Mucosa of stomach (tissue), 1 donor: ENCODE results near the gene P2RX4.
"Not testable (repeated sequence)": the region's sequence is repeated elsewhere in the genome, so short reads cannot be mapped to it uniquely, and the experiment has no call there.

Source experiments
- H3K27me3 ChIP-seq: one replicate; pipeline ENCODE4 v1.7.0; 2013; ENCODE audit warnings: mild to moderate bottlenecking, low read length; ENCODE audit not compliant: control insufficient read depth, insufficient read depth
- H3K36me3 ChIP-seq: one replicate; pipeline ENCODE4 v1.7.0; 2013; ENCODE audit warnings: low read length; ENCODE audit not compliant: control insufficient read depth, insufficient read depth
- H3K4me1 ChIP-seq: one replicate; pipeline ENCODE4 v1.7.0; 2013; ENCODE audit warnings: mild to moderate bottlenecking, low read length; ENCODE audit not compliant: control insufficient read depth, insufficient read depth
- H3K4me3 ChIP-seq: one replicate; pipeline ENCODE4 v1.7.0; 2013; ENCODE audit warnings: low read length
- H3K9ac ChIP-seq: one replicate; pipeline ENCODE4 v1.7.0; 2013; ENCODE audit warnings: mild to moderate bottlenecking, low read length, moderate library complexity
- H3K9me3 ChIP-seq: one replicate; pipeline ENCODE4 v1.7.0; 2013; ENCODE audit warnings: mild to moderate bottlenecking, low read length, moderate library complexity; ENCODE audit not compliant: control insufficient read depth
- donor health status: Pancreatic carcinoma.

Gene P2RX4

DNA sequence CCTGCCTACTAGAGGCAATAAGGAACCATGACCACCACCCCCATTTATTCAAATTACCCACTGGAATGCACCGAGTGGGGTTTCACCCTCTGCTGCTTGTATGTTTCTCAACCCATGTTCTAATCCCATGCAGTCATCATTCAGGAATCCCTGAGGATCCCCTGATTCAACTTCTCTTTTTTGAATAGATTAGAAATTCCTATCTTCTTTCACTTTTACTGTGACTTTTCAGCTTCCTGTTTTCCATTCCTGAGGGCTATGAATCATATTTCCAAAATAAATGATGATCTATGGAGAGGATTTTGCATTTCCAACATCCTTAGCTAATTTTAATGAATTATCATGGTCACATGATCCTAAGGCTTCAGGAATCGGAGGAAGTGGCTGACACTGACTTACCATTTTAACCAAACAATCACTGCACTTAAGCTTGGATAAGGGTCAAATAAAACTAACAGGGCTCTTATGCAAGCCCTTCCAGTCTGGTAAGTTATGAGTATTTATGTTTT lies 19.4 kb upstream of the P2RX4 start:
- no peaks in the 10 kb centered on the region for H3K27me3 ChIP-seq
- peaks cover 3% of the 10 kb centered on the region for H3K4me1 ChIP-seq
- no peaks in the 10 kb centered on the region for H3K36me3 ChIP-seq
- no peaks in the 10 kb centered on the region for H3K9me3 ChIP-seq
- no peak overlapping the region for H3K9ac ChIP-seq
- H3K4me3 ChIP-seq, result no peak overlapping the region

DNA sequence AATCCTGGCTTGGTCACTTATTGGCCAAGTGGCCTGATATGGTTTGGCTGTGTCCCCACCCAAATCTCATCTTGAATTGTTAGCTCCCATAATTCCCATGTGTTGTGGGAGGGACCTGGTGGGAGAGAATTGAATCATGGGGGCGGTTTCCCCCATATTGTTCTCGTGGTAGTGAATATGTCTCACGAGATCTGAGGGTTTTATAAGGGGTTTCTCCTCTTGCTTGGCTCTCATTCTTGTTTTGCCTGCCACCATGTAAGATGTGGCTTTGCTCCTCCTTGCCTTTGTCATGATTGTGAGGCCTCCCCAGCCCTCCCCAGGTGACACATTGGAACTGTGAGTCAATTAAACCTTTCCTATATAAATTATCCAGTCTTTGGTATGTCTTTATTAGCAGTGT lies 18.8 kb upstream of the P2RX4 start:
- Histone ChIP-seq H3K36me3 (no peaks in the 10 kb centered on the region), H3K27me3 (no peaks in the 10 kb centered on the region), H3K9ac (no peak overlapping the region), H3K4me3 (no peak overlapping the region), H3K4me1 (peaks cover 3% of the 10 kb centered on the region), H3K9me3 (no peaks in the 10 kb centered on the region)

DNA sequence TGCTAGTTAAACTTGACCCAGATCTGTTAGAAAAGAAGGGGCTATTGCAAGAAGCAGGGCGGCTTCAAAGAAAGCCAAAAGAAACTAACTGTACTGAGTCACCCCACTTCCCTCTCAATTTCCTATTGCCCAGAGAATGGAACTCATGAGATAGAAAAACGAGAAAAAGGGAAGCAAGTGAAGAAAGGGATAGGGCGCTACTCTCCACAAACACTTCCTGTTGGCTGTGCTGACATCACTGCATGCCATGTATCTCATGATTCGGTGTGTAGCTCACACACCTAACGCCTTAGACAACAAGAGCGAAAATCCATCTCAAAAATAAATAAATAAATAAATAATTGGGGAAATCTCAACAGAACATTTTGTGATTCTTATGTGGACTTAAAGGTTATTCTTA lies 13.0 kb upstream of the P2RX4 start:
- no peaks in the 10 kb centered on the region for H3K36me3 ChIP-seq
- H3K4me1 ChIP-seq, result no peaks in the 10 kb centered on the region
- no peaks in the 10 kb centered on the region for H3K9me3 ChIP-seq

DNA sequence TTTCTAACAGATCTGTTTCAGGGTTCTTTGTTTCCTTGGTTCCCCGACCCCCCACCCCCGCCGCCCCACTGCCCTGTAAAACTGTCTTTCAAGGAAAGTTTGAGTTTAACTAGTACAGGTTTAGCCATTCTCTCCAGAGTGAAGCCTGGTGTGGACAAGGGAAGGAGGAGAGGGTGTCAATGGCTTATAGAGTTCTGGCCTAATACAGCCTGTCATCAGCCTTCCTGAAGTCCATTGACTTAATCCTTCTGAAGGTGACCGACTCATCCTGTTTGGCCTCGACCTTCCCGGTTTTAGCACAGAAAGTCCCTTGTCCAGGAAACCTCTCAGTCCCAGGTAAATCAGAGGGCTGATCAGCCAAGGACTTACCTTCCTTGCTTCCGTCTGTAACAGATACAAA lies 11.0 kb upstream of the P2RX4 start:
- Histone ChIP-seq H3K9ac (no peak overlapping the region), H3K4me3 (no peak overlapping the region), H3K27me3 (no peaks in the 10 kb centered on the region), H3K36me3 (no peaks in the 10 kb centered on the region), H3K4me1 (no peaks in the 10 kb centered on the region), H3K9me3 (no peaks in the 10 kb centered on the region)

More for the DNA sequence above, 13.0 kb upstream of the P2RX4 start:
- Histone ChIP-seq H3K27me3 (no peaks in the 10 kb centered on the region), H3K4me3 (no peak overlapping the region), H3K9ac (no peak overlapping the region)

DNA sequence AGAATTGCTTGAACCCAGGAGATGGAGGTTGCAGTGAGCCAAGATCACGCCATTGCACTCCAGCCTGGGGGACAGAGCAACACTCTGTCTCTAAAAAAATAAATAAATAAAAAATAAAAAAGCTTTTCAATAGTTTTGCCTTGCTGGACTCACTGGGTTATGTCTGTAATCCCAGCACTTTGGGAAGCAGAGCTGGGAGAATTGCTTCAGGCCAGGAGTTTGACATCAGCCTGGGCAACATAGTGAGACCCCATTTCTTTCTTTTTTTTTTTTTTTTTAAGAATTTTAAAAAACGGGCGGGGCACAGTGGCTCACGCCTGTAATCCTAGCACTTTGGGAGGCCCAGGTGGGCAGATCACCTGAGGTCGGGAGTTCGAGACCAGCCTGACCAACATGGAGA lies 8.8 kb upstream of the P2RX4 start:
- H3K27me3 ChIP-seq, H3K36me3 ChIP-seq, H3K4me3 ChIP-seq, H3K9me3 ChIP-seq, H3K9ac ChIP-seq, H3K4me1 ChIP-seq: not testable (repeated sequence)

DNA sequence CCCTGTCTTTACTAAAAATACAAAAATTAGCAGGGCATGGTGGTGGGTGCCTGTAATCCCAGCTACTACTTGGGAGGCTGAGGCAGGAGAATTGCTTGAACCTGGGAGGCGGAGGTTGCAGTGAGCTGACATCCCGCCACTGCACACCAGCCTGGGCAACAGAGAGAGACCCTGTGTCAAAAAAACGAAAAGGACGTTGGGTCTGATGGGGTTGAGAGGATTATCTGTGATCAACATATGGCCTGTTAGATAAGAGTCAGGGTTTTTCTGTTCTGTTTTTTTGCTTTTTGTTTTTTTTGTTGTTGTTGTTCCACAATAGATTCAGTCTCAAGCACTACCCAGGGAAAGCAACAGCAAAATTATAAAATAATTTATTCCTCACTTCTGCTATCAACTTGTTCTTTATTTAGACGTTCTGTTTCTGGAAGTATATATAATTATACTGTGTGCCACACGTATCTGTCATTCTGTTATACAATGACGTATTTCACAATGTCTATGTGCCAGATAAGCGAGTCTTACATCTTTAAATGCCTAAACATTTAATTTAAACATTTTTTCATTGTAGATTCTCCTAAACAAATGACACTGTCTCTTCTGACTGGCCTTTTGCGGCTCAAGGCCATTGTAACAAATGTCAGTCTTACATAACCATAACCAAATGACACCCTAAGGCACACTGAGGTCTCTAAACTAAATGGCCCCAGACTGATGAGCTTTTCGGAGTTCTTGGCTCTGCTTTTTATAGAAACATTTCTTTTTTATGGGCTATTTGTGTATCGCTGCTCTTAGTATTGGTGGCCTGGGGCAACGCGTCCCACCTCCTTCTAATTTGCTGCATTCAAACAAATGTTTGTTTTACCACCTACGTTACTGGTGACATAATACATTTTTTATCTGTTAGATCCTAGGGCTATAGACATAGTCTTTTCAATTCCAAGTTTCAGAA lies 7.2 kb upstream of the P2RX4 start:
- Histone ChIP-seq H3K4me3 (no peak overlapping the region), H3K9me3 (no peaks in the 10 kb centered on the region), H3K9ac (no peak overlapping the region), H3K27me3 (no peaks in the 10 kb centered on the region), H3K4me1 (no peaks in the 10 kb centered on the region), H3K36me3 (no peaks in the 10 kb centered on the region)

DNA sequence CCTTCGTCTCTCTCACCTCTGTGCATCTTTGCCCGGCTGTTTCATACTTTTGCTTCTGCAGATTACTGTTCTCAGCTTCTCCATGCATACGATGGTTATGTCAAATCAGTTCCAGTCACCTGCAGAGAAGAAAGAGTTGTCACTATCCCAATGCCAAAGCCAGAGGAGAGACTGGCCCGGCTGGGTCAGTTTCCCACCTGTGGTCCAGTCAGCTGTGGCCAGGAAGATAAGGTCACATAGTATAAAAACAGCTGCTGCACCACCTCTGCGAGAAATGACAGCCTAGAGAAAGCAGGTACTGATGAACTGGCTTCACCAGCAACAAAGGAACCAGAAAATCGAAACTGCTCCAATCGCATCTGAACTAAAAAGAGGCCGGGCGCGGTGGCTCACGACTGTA lies 6.4 kb upstream of the P2RX4 start:
- H3K27me3 ChIP-seq, result no peaks in the 10 kb centered on the region
- H3K4me1 ChIP-seq, result no peaks in the 10 kb centered on the region
- H3K36me3 ChIP-seq, result no peaks in the 10 kb centered on the region
- no peak overlapping the region for H3K9ac ChIP-seq
- H3K4me3 ChIP-seq, result no peak overlapping the region
- no peaks in the 10 kb centered on the region for H3K9me3 ChIP-seq

DNA sequence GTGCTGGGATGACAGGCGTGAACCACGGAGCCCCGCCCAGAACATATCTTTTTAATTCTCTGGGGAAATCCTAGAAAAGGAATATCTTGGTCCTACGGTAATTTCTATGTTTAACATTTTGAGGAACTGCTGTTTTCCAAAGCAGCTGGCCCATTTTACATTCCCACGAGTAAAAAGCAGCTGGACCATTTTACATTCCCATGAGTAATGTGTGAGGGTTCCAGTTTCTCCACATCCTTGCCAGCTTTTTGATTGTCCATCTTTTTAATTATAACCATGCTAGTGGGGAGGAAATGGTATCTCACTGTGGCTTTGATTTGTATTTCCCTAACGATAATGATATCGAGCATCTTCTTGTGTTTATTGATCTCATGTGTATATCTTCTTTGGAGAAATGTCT lies 4.4 kb upstream of the P2RX4 start:
- no peak overlapping the region for H3K9ac ChIP-seq
- H3K27me3 ChIP-seq, result no peaks in the 10 kb centered on the region
- H3K4me1 ChIP-seq, result no peaks in the 10 kb centered on the region
- H3K36me3 ChIP-seq, result no peaks in the 10 kb centered on the region
- no peak overlapping the region for H3K4me3 ChIP-seq
- H3K9me3 ChIP-seq, result no peaks in the 10 kb centered on the region

DNA sequence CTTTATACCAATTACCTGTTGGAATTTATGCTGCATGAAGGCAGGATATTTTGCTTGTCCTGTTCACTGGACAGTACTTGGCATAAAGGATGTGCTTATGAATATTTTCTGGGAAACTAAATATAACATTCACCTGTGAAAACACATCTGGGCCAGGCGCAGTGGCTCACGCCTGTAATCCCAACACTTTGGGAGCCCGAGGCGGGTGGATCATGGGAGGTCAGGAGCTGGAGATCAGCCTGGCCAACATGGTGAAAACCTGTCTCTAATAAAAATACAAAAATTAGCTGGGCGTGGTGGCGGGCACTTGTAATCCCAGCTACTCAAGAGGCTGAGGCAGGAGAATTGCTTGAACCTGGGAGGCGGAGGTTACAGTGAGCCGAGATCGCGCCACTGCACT lies 1.4 kb upstream of the P2RX4 start:
- H3K4me1 ChIP-seq, H3K27me3 ChIP-seq, H3K9me3 ChIP-seq, H3K9ac ChIP-seq, H3K4me3 ChIP-seq, H3K36me3 ChIP-seq: not testable (repeated sequence)

DNA sequence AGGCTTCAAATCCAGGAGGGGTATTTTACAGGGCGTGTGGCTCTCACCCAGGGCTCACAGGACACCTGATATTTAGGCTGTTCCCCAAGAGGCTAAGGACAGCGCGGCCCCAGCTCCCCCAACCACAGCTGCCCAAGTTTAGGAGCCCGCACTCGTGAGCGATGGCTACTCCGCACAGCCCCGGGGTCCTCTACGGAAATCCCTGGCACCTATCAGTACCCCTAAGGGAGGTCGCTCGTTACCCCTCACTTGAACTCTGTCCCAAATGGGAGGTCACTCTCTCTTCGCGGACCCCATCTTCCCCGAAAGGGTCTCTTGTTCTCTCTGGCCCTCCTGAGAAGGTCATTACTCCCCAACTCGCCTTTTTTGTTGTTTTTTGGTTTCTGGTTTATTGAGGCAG lies 708 bp upstream of the P2RX4 start:
- H3K4me1 ChIP-seq, result peaks cover 10% of the 10 kb centered on the region
- no peaks in the 10 kb centered on the region for H3K27me3 ChIP-seq
- no peaks in the 10 kb centered on the region for H3K9me3 ChIP-seq
- no peaks in the 10 kb centered on the region for H3K36me3 ChIP-seq
- no peak overlapping the region for H3K4me3 ChIP-seq
- peak overlapping the region; percentile 97 for H3K9ac ChIP-seq

DNA sequence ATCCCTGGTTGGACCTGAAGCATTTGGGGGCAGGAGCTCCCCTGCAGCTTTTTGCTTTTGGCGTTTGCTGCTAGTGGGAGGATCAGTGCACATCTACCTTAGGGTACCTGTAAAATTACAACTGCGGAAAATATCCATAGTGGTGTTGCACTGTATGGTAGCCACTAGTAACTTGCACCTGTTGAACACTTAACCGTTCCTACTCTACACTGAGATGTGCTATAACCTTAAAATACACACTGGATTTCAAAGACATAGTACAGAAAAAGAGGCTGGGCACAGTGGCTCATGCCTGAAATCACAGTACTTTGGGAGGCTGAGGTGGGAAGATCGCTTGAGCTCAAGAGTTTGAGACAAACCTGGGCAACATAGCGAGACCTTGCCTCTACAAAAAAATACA lies 2.9 kb downstream of the P2RX4 start:
- no peaks in the 10 kb centered on the region for H3K36me3 ChIP-seq
- H3K9me3 ChIP-seq, result no peaks in the 10 kb centered on the region
- H3K4me3 ChIP-seq, result no peak overlapping the region
- H3K4me1 ChIP-seq, result peaks cover 42% of the 10 kb centered on the region
- H3K27me3 ChIP-seq, result no peaks in the 10 kb centered on the region
- H3K9ac ChIP-seq, result no peak overlapping the region

DNA sequence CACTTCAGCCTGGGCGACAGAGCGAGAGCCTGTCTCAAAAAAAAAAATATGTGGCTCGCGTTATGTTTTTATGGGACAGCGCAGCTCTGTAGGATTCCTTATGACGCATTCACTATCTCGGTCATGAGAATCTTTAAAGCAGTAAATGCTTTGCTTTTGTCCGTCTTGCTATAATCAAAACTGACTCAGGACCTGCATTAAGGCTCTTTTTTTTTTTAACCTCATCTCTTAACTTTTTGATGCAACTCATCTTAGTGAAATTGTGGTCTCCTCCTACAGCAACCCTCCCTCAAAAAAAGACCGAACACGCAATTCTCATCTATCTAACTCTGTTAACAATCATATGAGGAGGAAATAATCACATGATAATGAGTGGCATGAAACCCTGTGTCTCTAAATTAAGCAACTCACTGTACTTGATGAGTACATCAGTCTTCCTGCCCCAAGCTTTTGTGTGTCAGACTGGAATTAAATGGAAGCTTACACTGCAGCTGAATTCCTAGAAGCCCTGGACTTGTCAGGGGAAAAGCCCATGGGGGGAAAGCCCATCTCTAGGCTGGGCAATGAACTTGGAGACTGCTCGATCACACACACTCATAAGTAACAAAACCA lies 4.3 kb downstream of the P2RX4 start:
- no peaks in the 10 kb centered on the region for H3K27me3 ChIP-seq
- peaks cover 52% of the 10 kb centered on the region for H3K4me1 ChIP-seq
- peak overlapping the region; percentile 37 for H3K9ac ChIP-seq
- no peaks in the 10 kb centered on the region for H3K36me3 ChIP-seq
- H3K4me3 ChIP-seq, result no peak overlapping the region
- H3K9me3 ChIP-seq, result no peaks in the 10 kb centered on the region
